ENCODE data around the gene RRAGC. TPM values are rescaled to one million over a fixed set of nuclear protein-coding genes. Genes with fewer than 3 reads are reported as not detected.
A peak's percentile ranks its signal among the peaks of the same experiment; 100 is the strongest.

Gene RRAGC
- total and polyA plus RNA-seq, 12 donors, result 6.9 to 32.3 (median 22.7) TPM

GRCh38 chr1:38820860-38821259 lies 38.7 kb downstream of the RRAGC start:
- peaks cover 2 to 75% (median 51%) of the 10 kb centered on the region in 7 donors for H3K27me3 ChIP-seq
- intact Hi-C loops (cut with DNase I), result no loop called here

GRCh38 chr1:38819516-38819915 lies 40.1 kb downstream of the RRAGC start:
- Histone ChIP-seq H3K27ac (no peak overlapping the region), H3K9me3 (peaks cover 0 to 7% (median 0%) of the 10 kb centered on the region in 11 donors), H3K36me3 (no peaks in the 10 kb centered on the region), H3K4me3 (no peak overlapping the region), H3K4me1 (peaks cover 0 to 17% (median 11%) of the 10 kb centered on the region in 9 donors), H3K27me3 (peaks cover 2 to 77% (median 60%) of the 10 kb centered on the region in 7 donors)
- no peak for TF ChIP-seq CTCF (IDR thresholded peaks at IDR 0.05)
- no peak for DNase-seq
- intact Hi-C loops (cut with DNase I), result loop anchor here in 9 of 10 donors (5.0 to 10.0 kb wide), 4 partner anchors 207 to 785 kb away; partner anchors contain the start of gene POU3F1 (in 2 of the 9)
- no peak for ATAC-seq
- 76 to 85% methylated on average over 2 of the region's 2 CpGs for WGBS, 2 donors

More at GRCh38 chr1:38820860-38821259, 38.7 kb downstream of the RRAGC start:
- Histone ChIP-seq H3K36me3 (no peaks in the 10 kb centered on the region), H3K4me3 (no peak overlapping the region), H3K27ac (no peak overlapping the region), H3K9me3 (peaks cover 0 to 7% (median 0%) of the 10 kb centered on the region in 11 donors), H3K4me1 (peaks cover 0 to 17% (median 11%) of the 10 kb centered on the region in 9 donors)
- ATAC-seq (no peak), DNase-seq (no peak)
- TF ChIP-seq CTCF (IDR thresholded peaks at IDR 0.05), result no peak
- 59 to 64% methylated on average over 1 of the region's 1 CpG for WGBS, 2 donors

- peaks cover 0 to 7% (median 0%) of the 10 kb centered on the region in 11 donors for H3K9me3 ChIP-seq
- no peak overlapping the region for H3K4me3 ChIP-seq
- no peak for TF ChIP-seq CTCF (IDR thresholded peaks at IDR 0.05)
- peaks cover 0 to 17% (median 11%) of the 10 kb centered on the region in 9 donors for H3K4me1 ChIP-seq
- H3K36me3 ChIP-seq, result no peaks in the 10 kb centered on the region
- H3K27ac ChIP-seq, result no peak overlapping the region
- ATAC-seq (no peak), DNase-seq (no peak)
- WGBS, 2 donors, result 25 to 30% methylated on average over 10 of the region's 10 CpGs
- H3K27me3 ChIP-seq, result peaks cover 2 to 81% (median 60%) of the 10 kb centered on the region in 7 donors
- intact Hi-C loops (cut with DNase I), result loop anchor here in 9 of 10 donors (5.0 to 10.0 kb wide), 4 partner anchors 207 to 784 kb away; partner anchors contain the start of gene POU3F1 (in 2 of the 9)
These were observed 40.5 kb downstream of the RRAGC start for GRCh38 chr1:38819040-38819439.

- Histone ChIP-seq H3K9me3 (peaks cover 0 to 7% (median 0%) of the 10 kb centered on the region in 11 donors), H3K4me3 (peak overlapping the region in 8 of 10 donors; percentile 4 to 42 (median 32)), H3K27me3 (peaks cover 2 to 88% (median 66%) of the 10 kb centered on the region in 7 donors), H3K36me3 (no peaks in the 10 kb centered on the region), H3K27ac (no peak overlapping the region), H3K4me1 (peaks cover 0 to 17% (median 11%) of the 10 kb centered on the region in 9 donors)
- ATAC-seq, result peak in 6 of 8 donors; percentile 50 to 82 (median 67)
- 1 to 2% methylated on average over 70 of the region's 70 CpGs for WGBS, 2 donors
- intact Hi-C loops (cut with DNase I), result loop anchor here in 9 of 10 donors (5.0 to 10.0 kb wide), 4 partner anchors 206 to 784 kb away; partner anchors contain the start of gene POU3F1 (in 2 of the 9)
- peak in 1 of 2 donors; percentile 36 for DNase-seq
- TF ChIP-seq CTCF (IDR thresholded peaks at IDR 0.05), result peak; percentile 64 to 90 (median 80)
These were observed 41.2 kb downstream of the RRAGC start for GRCh38 chr1:38818175-38818976.

Measured in heart right ventricle (tissue), 16 donors.